OCI-LY7 (cell line): ENCODE results near the gene PICALM. TPM values are rescaled to one million over a fixed set of nuclear protein-coding genes. Genes with fewer than 3 reads are reported as not detected.

Experiments
- BruUV-seq: library from RNA; stranded (reverse); fragments of 400-500 nt; replicated peaks from 2 replicates; lab custom pipeline; 2021; lab: Mats Ljungman, UMichigan
- CTCF ChIA-PET: fragments of 300-600 bp; sonication (Branson Sonifier 250); formaldehyde crosslinking; loops from one replicate; lab custom pipeline; 2022; ENCODE audit warnings: antibody characterized with exemption; ENCODE audit not compliant: unreplicated experiment; lab: Charles Lee
- POLR2A ChIA-PET: fragments of 300-600 bp; sonication (Branson Sonifier 250); formaldehyde crosslinking; loops from one replicate; lab custom pipeline; 2022; ENCODE audit warnings: antibody characterized with exemption; lab: Charles Lee
- DNase-seq: peaks from one replicate; pipeline ENCODE4 v3.0.0-alpha.2; 2015; ENCODE audit warnings: low spot score
- H2AFZ ChIP-seq: fragments of 200-600 bp; sonication (generic), shearing (Covaris generic); 2 replicates; pipeline ENCODE4 v1.6.1; 2014; ENCODE audit warnings: mild to moderate bottlenecking, antibody characterized with exemption, low read length, moderate library complexity
- H3K27ac ChIP-seq: fragments of 200-600 bp; sonication (generic); 2 replicates; pipeline ENCODE4 v1.5.1; 2014; ENCODE audit warnings: mixed run types, low read depth, mild to moderate bottlenecking, moderate library complexity, low read length, inconsistent platforms; ENCODE audit not compliant: poor library complexity, severe bottlenecking
- H3K36me3 ChIP-seq: fragments of 200-600 bp; sonication (generic); 2 replicates; pipeline ENCODE4 v1.6.1; 2014; ENCODE audit warnings: mild to moderate bottlenecking, antibody characterized with exemption, low read length, moderate library complexity, mixed read lengths; ENCODE audit not compliant: insufficient read depth
- H3K4me1 ChIP-seq: fragments of 200-600 bp; sonication (generic); 2 replicates; pipeline ENCODE4 v1.5.1; 2014; ENCODE audit warnings: mild to moderate bottlenecking, low read length; ENCODE audit not compliant: insufficient read depth, poor library complexity, severe bottlenecking
- H3K4me2 ChIP-seq: fragments of 200-600 bp; sonication (generic); 2 replicates; pipeline ENCODE4 v1.6.1; 2014; ENCODE audit warnings: mild to moderate bottlenecking, low read length
- H3K4me3 ChIP-seq: fragments of 200-600 bp; sonication (generic); 2 replicates; pipeline ENCODE4 v1.5.1; 2014; ENCODE audit warnings: mild to moderate bottlenecking, low read depth, low read length; ENCODE audit not compliant: poor library complexity, severe bottlenecking
- H3K79me2 ChIP-seq: fragments of 200-600 bp; sonication (generic); 2 replicates; pipeline ENCODE4 v1.6.1; 2016; ENCODE audit warnings: low read depth, mild to moderate bottlenecking, low read length, moderate library complexity, mixed read lengths; ENCODE audit not compliant: insufficient read depth
- H3K9me2 ChIP-seq: fragments of 200-600 bp; sonication (generic); 2 replicates; pipeline ENCODE4 v1.6.1; 2016; ENCODE audit warnings: mild to moderate bottlenecking, low read length, mixed read lengths; ENCODE audit not compliant: insufficient read depth
- H3K9me3 ChIP-seq: fragments of 200-600 bp; sonication (generic); 2 replicates; pipeline ENCODE4 v1.6.1; 2014; ENCODE audit warnings: mild to moderate bottlenecking, mixed run types, low read length, mixed read lengths
- H4K20me1 ChIP-seq: fragments of 200-600 bp; sonication (generic); 2 replicates; pipeline ENCODE4 v1.6.1; 2014; ENCODE audit warnings: mild to moderate bottlenecking, antibody characterized with exemption, low read length, moderate library complexity, mixed read lengths; ENCODE audit not compliant: insufficient read depth
- EZH2phosphoT487 ChIP-seq: fragments of 200-600 bp; sonication (generic); IDR thresholded peaks from 2 replicates; pipeline ENCODE4 v1.6.1; 2018; ENCODE audit warnings: low read depth, borderline replicate concordance, mild to moderate bottlenecking, mixed run types, antibody characterized with exemption, low read length, moderate library complexity, mixed read lengths
- intact Hi-C: fragments of 100-400 bp; cut with micrococcal nuclease; formaldehyde crosslinking; loops from one replicate; pipeline ENCODE4 v1.10.0; 2022; ENCODE audit not compliant: unreplicated experiment
- total RNA-seq, 2 experiments: library from RNA; depleted of rRNA in 1 of 2; stranded (reverse); fragments of >200 nt in 1 of 2; shearing (Covaris generic) in 1 of 2; gene quantifications; 2 replicates each; pipeline ENCODE4 v1.2.3, GENCODE V29; 2014 to 2022
- TF ChIP-seq, protein P1 (sequence below): fragments of 200-600 bp; sonication (generic); conservative IDR thresholded peaks from 2 replicates; pipeline ENCODE4 v1.5.1; 2014; ENCODE audit warnings: mild to moderate bottlenecking, antibody characterized with exemption, low read length, moderate library complexity, mixed read lengths

The PICALM gene
- total RNA-seq, 2 experiments from 2014 or later, result 77.9 to 108 TPM

DNA sequence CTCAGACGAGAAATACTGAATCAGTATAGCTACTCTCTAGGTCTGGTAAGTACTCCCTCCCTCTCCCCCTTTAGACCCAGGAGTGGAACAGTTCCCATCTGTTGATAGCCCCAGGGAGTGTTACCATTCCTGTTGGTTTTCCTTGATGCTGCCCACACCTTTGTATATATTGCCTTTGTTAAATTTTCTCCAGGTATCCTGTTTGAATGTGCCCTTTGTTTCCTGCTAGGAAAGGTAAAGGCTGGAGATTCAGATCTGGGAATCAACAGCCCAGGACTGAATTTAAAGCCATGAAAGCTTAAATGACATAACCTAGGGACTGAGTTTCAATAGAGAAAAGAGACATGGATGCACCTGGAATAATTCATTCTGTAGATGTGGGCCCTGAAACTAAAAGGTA, 145.4 kb downstream of the PICALM start:
- TF ChIP-seq, protein P1, sequence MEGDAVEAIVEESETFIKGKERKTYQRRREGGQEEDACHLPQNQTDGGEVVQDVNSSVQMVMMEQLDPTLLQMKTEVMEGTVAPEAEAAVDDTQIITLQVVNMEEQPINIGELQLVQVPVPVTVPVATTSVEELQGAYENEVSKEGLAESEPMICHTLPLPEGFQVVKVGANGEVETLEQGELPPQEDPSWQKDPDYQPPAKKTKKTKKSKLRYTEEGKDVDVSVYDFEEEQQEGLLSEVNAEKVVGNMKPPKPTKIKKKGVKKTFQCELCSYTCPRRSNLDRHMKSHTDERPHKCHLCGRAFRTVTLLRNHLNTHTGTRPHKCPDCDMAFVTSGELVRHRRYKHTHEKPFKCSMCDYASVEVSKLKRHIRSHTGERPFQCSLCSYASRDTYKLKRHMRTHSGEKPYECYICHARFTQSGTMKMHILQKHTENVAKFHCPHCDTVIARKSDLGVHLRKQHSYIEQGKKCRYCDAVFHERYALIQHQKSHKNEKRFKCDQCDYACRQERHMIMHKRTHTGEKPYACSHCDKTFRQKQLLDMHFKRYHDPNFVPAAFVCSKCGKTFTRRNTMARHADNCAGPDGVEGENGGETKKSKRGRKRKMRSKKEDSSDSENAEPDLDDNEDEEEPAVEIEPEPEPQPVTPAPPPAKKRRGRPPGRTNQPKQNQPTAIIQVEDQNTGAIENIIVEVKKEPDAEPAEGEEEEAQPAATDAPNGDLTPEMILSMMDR, result no peak
- no peak for TF ChIP-seq EZH2phosphoT487
- Histone ChIP-seq H3K4me1 (no peaks in the 10 kb centered on the region), H3K4me3 (no peak overlapping the region), H3K4me2 (no peak overlapping the region), H3K36me3 (no peaks in the 10 kb centered on the region), H3K79me2 (no peaks in the 10 kb centered on the region), H3K9me2 (no peaks in the 10 kb centered on the region), H2AFZ (no peak overlapping the region), H3K27ac (no peak overlapping the region), H4K20me1 (no peaks in the 10 kb centered on the region), H3K9me3 (no peaks in the 10 kb centered on the region)
- BruUV-seq, result no TSS peak
- ChIA-PET POLR2A (interaction anchor here (1.4 kb wide), 1 partner anchor 15 kb away, joined by 4 read pairs; no protein-coding TSS in a partner anchor), CTCF (no interaction called here)
- no peak for DNase-seq
- intact Hi-C loops, result no loop called here

GRCh38 chr11:85922367-85922766, 146.5 kb downstream of the PICALM start:
- Histone ChIP-seq H2AFZ (no peak overlapping the region), H4K20me1 (no peaks in the 10 kb centered on the region), H3K9me2 (no peaks in the 10 kb centered on the region), H3K4me1 (no peaks in the 10 kb centered on the region), H3K4me3 (no peak overlapping the region), H3K9me3 (no peaks in the 10 kb centered on the region), H3K27ac (no peak overlapping the region), H3K79me2 (no peaks in the 10 kb centered on the region), H3K4me2 (no peak overlapping the region), H3K36me3 (no peaks in the 10 kb centered on the region)
- no peak for DNase-seq
- ChIA-PET CTCF (no interaction called here), POLR2A (interaction anchor here (0.6 to 1.4 kb wide), 3 partner anchors 16 to 1516 kb away, joined by 3 to 4 read pairs (median 3); no protein-coding TSS in a partner anchor)
- no TSS peak for BruUV-seq
- intact Hi-C loops, result no loop called here
- TF ChIP-seq, protein P1, result no peak
- TF ChIP-seq EZH2phosphoT487, result no peak

- H3K4me1 ChIP-seq, result no peaks in the 10 kb centered on the region
- no peaks in the 10 kb centered on the region for H3K36me3 ChIP-seq
- DNase-seq, result no peak
- H3K27ac ChIP-seq, result no peak overlapping the region
- CTCF ChIA-PET, result no interaction called here
- H3K9me2 ChIP-seq, result no peaks in the 10 kb centered on the region
- TF ChIP-seq, protein P1, result no peak
- no peak for TF ChIP-seq EZH2phosphoT487
- intact Hi-C loops, result no loop called here
- no peak overlapping the region for H3K4me3 ChIP-seq
- no TSS peak for BruUV-seq
- no peaks in the 10 kb centered on the region for H3K79me2 ChIP-seq
- no peak overlapping the region for H3K4me2 ChIP-seq
- H3K9me3 ChIP-seq, result no peaks in the 10 kb centered on the region
- POLR2A ChIA-PET, result interaction anchor here (0.5 to 1.0 kb wide), 4 partner anchors 12 to 79 kb away, joined by 3 to 4 read pairs (median 3); no protein-coding TSS in a partner anchor
- H2AFZ ChIP-seq, result no peak overlapping the region
- H4K20me1 ChIP-seq, result no peaks in the 10 kb centered on the region
These were observed 149.7 kb downstream of the PICALM start for GRCh38 chr11:85918910-85919794.
